IPS-18c (cell line): ENCODE measurements around the gene EPC2.

ENCODE experiments used
- H3K4me3 ChIP-seq: 2 replicates; pipeline ENCODE4 v1.7.0; 2013; ENCODE audit warnings: low read depth, mild to moderate bottlenecking, low read length, moderate library complexity; ENCODE audit not compliant: insufficient read depth
- H3K9me3 ChIP-seq: one replicate; pipeline ENCODE4 v1.6.1; 2013; ENCODE audit warnings: mild to moderate bottlenecking, low read length, moderate library complexity; ENCODE audit not compliant: control insufficient read depth, insufficient read depth

EPC2 gene

GRCh38 chr2:148696985-148697384 is 52.4 kb downstream of the EPC2 start:
- Histone ChIP-seq H3K4me3 (no peak overlapping the region), H3K9me3 (no peaks in the 10 kb centered on the region)

- Histone ChIP-seq H3K4me3 (no peak overlapping the region), H3K9me3 (peaks cover 2% of the 10 kb centered on the region)
Measured at GRCh38 chr2:148699830-148700229, 55.3 kb downstream of the EPC2 start.

- H3K4me3 ChIP-seq: no peak overlapping the region
- H3K9me3 ChIP-seq: peaks cover 2% of the 10 kb centered on the region
Measured at GRCh38 chr2:148701039-148701438, 56.5 kb downstream of the EPC2 start.

- Histone ChIP-seq H3K9me3 (peaks cover 2% of the 10 kb centered on the region), H3K4me3 (no peak overlapping the region)
Measured at GRCh38 chr2:148701877-148702276, 57.3 kb downstream of the EPC2 start.

GRCh38 chr2:148702475-148702874 is 57.9 kb downstream of the EPC2 start:
- no peak overlapping the region for H3K4me3 ChIP-seq
- H3K9me3 ChIP-seq: peaks cover 2% of the 10 kb centered on the region

- Histone ChIP-seq H3K9me3 (peaks cover 2% of the 10 kb centered on the region), H3K4me3 (no peak overlapping the region)
Measured at GRCh38 chr2:148704247-148704646, 59.7 kb downstream of the EPC2 start.

GRCh38 chr2:148716378-148716920 is 71.9 kb downstream of the EPC2 start:
- Histone ChIP-seq H3K4me3 (no peak overlapping the region), H3K9me3 (no peaks in the 10 kb centered on the region)

GRCh38 chr2:148718039-148718438 is 73.5 kb downstream of the EPC2 start:
- no peaks in the 10 kb centered on the region for H3K9me3 ChIP-seq

GRCh38 chr2:148719195-148719749 is 74.7 kb downstream of the EPC2 start:
- Histone ChIP-seq H3K4me3 (no peak overlapping the region), H3K9me3 (no peaks in the 10 kb centered on the region)

More at GRCh38 chr2:148718039-148718438, 73.5 kb downstream of the EPC2 start:
- H3K4me3 ChIP-seq: no peak overlapping the region

GRCh38 chr2:148719941-148720436 is 75.4 kb downstream of the EPC2 start:
- Histone ChIP-seq H3K4me3 (no peak overlapping the region), H3K9me3 (no peaks in the 10 kb centered on the region)

GRCh38 chr2:148720501-148721001 is 76.0 kb downstream of the EPC2 start:
- Histone ChIP-seq H3K9me3 (no peaks in the 10 kb centered on the region), H3K4me3 (no peak overlapping the region)

- H3K9me3 ChIP-seq: no peaks in the 10 kb centered on the region
- no peak overlapping the region for H3K4me3 ChIP-seq
Measured at GRCh38 chr2:148721520-148721931, 77.0 kb downstream of the EPC2 start.

GRCh38 chr2:148721991-148722777 is 77.6 kb downstream of the EPC2 start:
- H3K9me3 ChIP-seq: no peaks in the 10 kb centered on the region
- H3K4me3 ChIP-seq: no peak overlapping the region

- Histone ChIP-seq H3K4me3 (no peak overlapping the region), H3K9me3 (no peaks in the 10 kb centered on the region)
Measured at GRCh38 chr2:148725564-148725963, 81.0 kb downstream of the EPC2 start.

GRCh38 chr2:148726228-148726627 is 81.7 kb downstream of the EPC2 start:
- Histone ChIP-seq H3K9me3 (no peaks in the 10 kb centered on the region), H3K4me3 (no peak overlapping the region)

- H3K4me3 ChIP-seq: no peak overlapping the region
Measured at GRCh38 chr2:148730085-148730484, 85.5 kb downstream of the EPC2 start.

GRCh38 chr2:148737742-148738141 is 93.2 kb downstream of the EPC2 start:
- Histone ChIP-seq H3K9me3 (no peaks in the 10 kb centered on the region), H3K4me3 (no peak overlapping the region)

More at GRCh38 chr2:148730085-148730484, 85.5 kb downstream of the EPC2 start:
- no peaks in the 10 kb centered on the region for H3K9me3 ChIP-seq
